ENCODE data around the gene MED9. TPM values are rescaled to one million over a fixed set of nuclear protein-coding genes. Genes with fewer than 3 reads are reported as not detected.

The MED9 gene
- total RNA-seq, 1 experiment from 2014 or later = 8.1 TPM

DNA sequence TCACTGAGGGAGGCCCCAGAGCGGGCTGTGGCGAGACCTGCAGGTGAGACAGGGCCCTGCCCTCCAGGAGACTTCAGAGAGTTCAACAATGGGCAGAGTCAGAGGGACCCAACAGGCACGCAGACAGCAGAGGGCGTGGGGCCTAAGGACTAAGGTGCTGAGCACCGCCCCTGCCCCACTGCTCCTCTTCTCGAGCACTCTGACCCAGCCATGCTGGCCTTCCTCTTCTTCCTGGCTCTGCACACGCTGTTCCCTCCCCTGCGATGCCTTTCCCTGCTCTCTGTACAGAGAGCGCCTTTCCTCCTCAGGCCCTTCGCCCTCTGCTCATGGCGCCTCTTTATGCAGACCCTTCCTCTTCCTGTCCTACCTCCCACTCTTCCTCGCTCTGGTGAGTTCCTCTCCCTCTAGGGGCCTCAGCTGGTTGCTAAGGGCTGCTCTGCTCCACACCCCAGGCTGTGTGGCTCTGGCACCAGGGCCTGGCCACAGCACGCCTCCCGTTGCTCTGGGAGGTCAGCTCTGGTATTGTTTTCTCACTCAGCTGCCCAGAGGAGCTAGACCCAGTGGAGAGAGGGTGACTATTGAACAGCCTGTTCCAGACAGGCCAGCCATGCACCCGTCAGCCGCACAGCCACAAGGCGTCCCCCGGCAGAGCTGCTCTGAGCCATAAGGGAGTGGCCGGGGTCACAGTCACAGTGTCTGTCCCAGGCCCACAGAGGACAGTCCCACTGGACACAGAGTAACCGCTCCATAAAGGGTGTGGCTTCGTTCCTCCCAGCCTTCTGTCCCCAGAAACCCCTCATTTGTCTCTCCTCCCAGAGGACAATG, 33.0 kb downstream of the MED9 start:
- Mint-ChIP-seq H3K4me1 (ENCODE audit: insufficient read depth, unreplicated experiment) (peaks cover 15% of the 10 kb centered on the region), H3K36me3 (ENCODE audit: insufficient read depth, unreplicated experiment) (peaks cover 5% of the 10 kb centered on the region), H3K27ac (ENCODE audit: low read depth, unreplicated experiment) (no peak overlapping the region), H3K27me3 (ENCODE audit: insufficient read depth, unreplicated experiment) (no peaks in the 10 kb centered on the region), H3K9me3 (ENCODE audit: unreplicated experiment) (no peaks in the 10 kb centered on the region), H3K4me3 (ENCODE audit: unreplicated experiment) (no peak overlapping the region)
- intact Hi-C loops (cut with micrococcal nuclease) = no loop called here
- ChIA-PET POLR2A (interaction anchor here (1.0 kb wide), 1 partner anchor 131 kb away, joined by 3 read pairs; no protein-coding TSS in a partner anchor), CTCF (interaction anchor here (0.8 to 3.2 kb wide), 3 partner anchors 13 to 59 kb away, joined by 4 to 20 read pairs (median 7); partner anchors contain the start of gene RASD1)
- TF ChIP-seq, protein P1, sequence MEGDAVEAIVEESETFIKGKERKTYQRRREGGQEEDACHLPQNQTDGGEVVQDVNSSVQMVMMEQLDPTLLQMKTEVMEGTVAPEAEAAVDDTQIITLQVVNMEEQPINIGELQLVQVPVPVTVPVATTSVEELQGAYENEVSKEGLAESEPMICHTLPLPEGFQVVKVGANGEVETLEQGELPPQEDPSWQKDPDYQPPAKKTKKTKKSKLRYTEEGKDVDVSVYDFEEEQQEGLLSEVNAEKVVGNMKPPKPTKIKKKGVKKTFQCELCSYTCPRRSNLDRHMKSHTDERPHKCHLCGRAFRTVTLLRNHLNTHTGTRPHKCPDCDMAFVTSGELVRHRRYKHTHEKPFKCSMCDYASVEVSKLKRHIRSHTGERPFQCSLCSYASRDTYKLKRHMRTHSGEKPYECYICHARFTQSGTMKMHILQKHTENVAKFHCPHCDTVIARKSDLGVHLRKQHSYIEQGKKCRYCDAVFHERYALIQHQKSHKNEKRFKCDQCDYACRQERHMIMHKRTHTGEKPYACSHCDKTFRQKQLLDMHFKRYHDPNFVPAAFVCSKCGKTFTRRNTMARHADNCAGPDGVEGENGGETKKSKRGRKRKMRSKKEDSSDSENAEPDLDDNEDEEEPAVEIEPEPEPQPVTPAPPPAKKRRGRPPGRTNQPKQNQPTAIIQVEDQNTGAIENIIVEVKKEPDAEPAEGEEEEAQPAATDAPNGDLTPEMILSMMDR (IDR thresholded peaks at IDR 0.05; ENCODE audit: unreplicated experiment) = no peak
- BruUV-seq (replicated peaks) = no TSS peak
- no peak for DNase-seq (ENCODE audit: unreplicated experiment)

DNA sequence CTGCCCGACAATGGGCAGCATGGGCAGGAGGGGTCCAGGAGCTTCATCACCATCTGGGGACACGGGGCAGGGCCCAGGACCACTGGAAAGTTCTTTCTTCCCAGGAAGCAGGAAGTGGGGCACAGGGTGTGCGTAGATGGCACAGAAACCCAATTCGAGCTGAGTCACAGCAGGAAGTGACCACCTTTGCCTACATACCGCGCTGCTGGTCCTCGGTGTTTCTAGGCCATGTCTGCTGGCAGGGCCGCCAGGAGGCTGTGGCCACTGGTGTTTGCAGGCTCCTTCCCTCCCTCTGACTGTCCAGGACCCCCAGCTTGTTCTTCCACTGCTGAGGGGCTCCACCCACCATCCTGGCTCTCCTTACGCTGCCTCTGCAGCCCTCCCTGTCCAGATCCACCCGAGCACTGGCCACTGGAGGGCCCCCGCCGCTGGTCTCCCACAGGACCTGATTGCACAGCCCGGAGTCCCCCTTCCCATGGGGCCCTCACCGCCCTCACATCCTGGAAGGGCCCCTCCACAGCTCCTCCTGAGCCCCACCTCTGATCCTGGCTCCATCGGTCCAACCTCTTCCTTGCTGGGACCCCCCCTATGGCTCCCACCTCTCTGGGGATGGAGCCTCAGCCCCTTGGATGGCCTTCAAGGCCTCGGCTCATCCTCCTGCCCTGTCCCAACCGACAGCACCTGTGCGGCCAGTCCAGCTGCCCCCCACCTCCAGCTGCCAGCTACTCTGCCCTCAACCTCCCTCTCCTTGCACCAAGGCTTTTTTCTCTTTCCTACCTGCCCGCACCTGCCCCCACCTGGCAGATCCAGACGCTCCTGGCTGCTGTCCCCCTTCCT, 33.9 kb downstream of the MED9 start:
- ChIA-PET CTCF (interaction anchor here (0.7 to 3.2 kb wide), 4 partner anchors 11 to 61 kb away, joined by 3 to 20 read pairs (median 6); partner anchors contain the start of gene RASD1), POLR2A (interaction anchor here (0.6 to 1.8 kb wide), 3 partner anchors 55 to 130 kb away, joined by 3 to 8 read pairs (median 3); partner anchors contain the start of gene PEMT)
- H3K4me1 Mint-ChIP-seq (ENCODE audit: insufficient read depth, unreplicated experiment) = peaks cover 15% of the 10 kb centered on the region
- TF ChIP-seq, protein P1 (IDR thresholded peaks at IDR 0.05; ENCODE audit: unreplicated experiment) = no peak
- H3K9me3 Mint-ChIP-seq (ENCODE audit: unreplicated experiment) = no peaks in the 10 kb centered on the region
- H3K27ac Mint-ChIP-seq (ENCODE audit: low read depth, unreplicated experiment) = no peak overlapping the region
- intact Hi-C loops (cut with micrococcal nuclease) = no loop called here
- H3K36me3 Mint-ChIP-seq (ENCODE audit: insufficient read depth, unreplicated experiment) = peaks cover 5% of the 10 kb centered on the region
- BruUV-seq (replicated peaks) = no TSS peak
- no peaks in the 10 kb centered on the region for H3K27me3 Mint-ChIP-seq (ENCODE audit: insufficient read depth, unreplicated experiment)
- DNase-seq (ENCODE audit: unreplicated experiment) = no peak
- no peak overlapping the region for H3K4me3 Mint-ChIP-seq (ENCODE audit: unreplicated experiment)

DNA sequence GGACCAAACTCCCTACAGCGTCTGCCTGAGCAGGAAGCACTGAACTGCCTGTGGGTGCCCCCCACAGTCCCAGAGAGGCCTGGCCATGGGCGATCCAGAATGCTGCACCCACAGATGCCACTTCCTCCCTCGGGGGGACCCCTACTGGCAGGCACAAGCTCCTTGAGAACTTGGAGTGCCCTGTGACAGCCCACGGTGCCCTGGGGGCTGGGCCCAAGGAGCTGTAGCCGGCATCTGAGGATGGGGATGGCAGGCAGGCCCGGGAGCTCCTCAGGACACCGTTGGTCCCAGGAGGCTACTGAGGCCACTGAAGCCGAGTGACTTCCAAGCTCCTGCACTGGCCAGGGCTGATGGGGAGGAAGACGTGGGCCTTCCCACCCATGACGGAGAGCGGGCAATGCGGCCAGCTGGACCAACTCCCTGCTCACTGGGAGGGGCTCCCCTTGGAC, 34.5 kb downstream of the MED9 start:
- Mint-ChIP-seq H3K36me3 (ENCODE audit: insufficient read depth, unreplicated experiment) (peaks cover 5% of the 10 kb centered on the region), H3K4me1 (ENCODE audit: insufficient read depth, unreplicated experiment) (peaks cover 15% of the 10 kb centered on the region), H3K4me3 (ENCODE audit: unreplicated experiment) (no peak overlapping the region), H3K27ac (ENCODE audit: low read depth, unreplicated experiment) (no peak overlapping the region), H3K9me3 (ENCODE audit: unreplicated experiment) (no peaks in the 10 kb centered on the region), H3K27me3 (ENCODE audit: insufficient read depth, unreplicated experiment) (no peaks in the 10 kb centered on the region)
- intact Hi-C loops (cut with micrococcal nuclease) = no loop called here
- DNase-seq (ENCODE audit: unreplicated experiment) = no peak
- CTCF ChIA-PET = interaction anchor here (0.7 to 3.2 kb wide), 4 partner anchors 15 to 158 kb away, joined by 3 to 20 read pairs (median 6); partner anchors contain the start of gene RASD1
- POLR2A ChIA-PET = interaction anchor here (0.5 to 1.8 kb wide), 5 partner anchors 55 to 1090 kb away, joined by 3 to 8 read pairs (median 3); partner anchors contain the start of gene PEMT
- TF ChIP-seq, protein P1 (IDR thresholded peaks at IDR 0.05; ENCODE audit: unreplicated experiment) = no peak
- BruUV-seq (replicated peaks) = no TSS peak
